Raji (cell line): ENCODE measurements around the gene FMO4.

Experiments used
- POLR2A ChIP-seq: IDR thresholded peaks from 2 replicates; pipeline ENCODE4 v1.6.1; 2011; ENCODE audit warnings: low read depth, low read length, control low read depth; ENCODE audit not compliant: insufficient read depth

The FMO4 gene

GRCh38 chr1:171311771-171312558 lies 2.0 kb upstream of the FMO4 start:
- no peak for TF ChIP-seq POLR2A

GRCh38 chr1:171313319-171313834 lies 606 bp upstream of the FMO4 start:
- TF ChIP-seq POLR2A: no peak

GRCh38 chr1:171329251-171329650 lies 15.3 kb downstream of the FMO4 start:
- TF ChIP-seq POLR2A: no peak

DNA sequence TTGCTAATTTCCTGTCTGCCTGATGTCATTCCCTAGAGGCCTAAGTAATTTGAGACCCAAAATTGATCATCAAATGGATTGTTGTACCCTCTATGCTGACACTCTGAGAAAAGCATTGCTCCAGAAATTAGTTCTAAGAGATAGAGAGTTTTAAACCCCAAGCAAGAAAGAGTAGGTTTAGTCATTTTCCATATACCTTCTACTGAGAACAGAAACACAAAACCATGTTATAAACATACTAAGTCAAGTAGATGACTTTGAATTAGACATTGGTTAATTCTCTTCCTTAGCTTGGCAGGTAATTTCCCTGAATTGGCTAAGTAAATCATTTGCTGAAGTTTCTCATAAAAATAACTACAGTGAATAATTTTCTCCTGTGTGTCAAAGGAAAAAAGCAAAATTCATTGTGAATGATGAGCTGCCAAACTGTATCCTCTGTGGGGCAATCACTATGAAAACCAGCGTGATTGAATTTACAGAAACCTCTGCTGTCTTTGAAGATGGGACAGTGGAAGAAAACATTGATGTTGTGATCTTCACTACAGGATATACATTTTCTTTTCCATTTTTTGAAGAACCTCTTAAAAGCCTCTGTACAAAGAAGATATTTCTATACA lies 20.1 kb downstream of the FMO4 start:
- TF ChIP-seq POLR2A: no peak

DNA sequence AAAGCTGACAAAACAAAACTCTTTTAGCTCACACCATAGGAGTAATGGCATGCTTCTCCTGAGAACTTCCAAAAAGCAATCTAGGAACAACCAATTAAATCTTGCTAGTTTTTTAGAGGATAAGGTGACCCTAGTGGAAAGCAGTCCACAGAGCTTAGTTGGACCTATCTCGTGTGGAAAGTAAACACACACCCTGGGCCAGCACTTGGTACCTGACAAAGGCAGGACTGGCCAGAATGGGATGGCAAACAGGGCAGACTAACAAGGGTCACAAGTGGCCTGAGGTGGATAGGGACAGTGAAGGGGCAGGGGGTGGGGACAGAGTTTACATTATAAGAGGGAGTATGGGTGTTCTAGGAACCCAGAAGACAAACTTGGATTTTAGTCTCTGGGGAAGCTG lies 22.0 kb downstream of the FMO4 start:
- no peak for TF ChIP-seq POLR2A

DNA sequence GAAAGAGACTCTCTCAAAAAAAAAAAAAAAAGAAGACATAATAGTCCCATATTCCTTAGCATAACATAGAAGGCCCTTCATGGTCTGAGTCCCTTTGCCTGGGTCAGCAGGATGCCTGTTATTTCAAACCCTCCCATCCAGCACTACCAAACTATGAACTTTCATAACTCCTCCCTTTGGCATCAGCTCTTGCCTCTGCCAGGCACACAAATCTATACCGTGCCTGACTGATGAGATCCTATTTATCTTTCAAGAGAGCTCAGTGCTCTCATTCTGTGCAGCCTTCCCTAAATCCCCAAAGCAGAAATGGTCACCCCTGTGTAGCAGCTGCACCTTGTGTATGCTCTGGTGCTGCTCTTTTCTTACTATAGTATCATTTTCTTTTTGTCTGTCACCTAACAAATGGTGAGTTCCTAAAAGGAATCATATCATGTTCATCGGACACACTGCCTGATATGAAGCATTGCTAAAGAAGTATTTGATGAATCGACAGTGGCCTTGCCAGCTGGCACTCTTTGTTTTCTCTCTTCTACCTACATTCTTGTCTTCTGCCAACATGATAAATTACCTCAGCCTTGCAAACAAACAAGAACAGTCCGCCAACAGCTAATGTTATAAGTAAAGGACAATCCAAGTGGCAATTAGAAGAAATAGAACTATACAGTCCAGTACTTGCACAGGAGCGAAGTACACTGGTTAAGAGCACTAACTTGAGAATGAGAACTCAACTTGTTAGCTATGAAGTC lies 29.9 kb downstream of the FMO4 start:
- no peak for TF ChIP-seq POLR2A

DNA sequence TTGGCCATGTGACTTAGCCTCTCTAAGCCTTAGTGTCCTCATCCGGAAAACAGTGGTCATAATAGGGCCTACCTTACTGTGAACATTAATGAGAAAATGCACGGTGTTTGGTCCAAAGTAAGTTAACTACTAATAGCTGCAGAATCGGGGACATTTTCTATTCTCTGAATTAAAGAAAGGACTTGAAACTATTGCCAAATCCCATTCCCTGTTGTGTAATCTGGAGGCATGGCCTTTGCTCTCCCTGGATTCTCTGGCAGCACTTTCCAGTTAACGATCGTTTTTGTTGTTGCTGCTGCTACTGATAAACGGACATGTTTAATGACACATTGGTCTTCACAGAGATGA lies 30.5 kb downstream of the FMO4 start:
- no peak for TF ChIP-seq POLR2A

GRCh38 chr1:171345536-171345935 lies 31.6 kb downstream of the FMO4 start:
- no peak for TF ChIP-seq POLR2A

DNA sequence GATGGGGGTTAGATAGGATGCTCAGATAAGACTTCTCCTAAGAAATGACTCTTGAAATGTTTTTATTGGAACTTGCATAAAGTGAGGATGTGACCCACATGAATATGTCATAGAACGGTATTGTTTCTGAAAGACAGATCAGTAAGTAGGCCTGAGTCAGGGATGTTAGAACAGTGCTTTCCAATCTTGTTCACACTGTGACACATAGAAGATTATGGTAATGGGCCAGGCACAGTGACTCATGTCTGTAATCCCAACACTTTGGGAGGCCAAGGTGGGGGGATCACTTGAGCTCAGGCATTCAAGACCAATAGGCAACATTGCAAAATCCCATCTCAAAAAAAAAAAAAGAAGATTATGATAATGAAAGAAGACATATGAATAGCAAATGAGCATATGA lies 32.9 kb downstream of the FMO4 start:
- TF ChIP-seq POLR2A: no peak

DNA sequence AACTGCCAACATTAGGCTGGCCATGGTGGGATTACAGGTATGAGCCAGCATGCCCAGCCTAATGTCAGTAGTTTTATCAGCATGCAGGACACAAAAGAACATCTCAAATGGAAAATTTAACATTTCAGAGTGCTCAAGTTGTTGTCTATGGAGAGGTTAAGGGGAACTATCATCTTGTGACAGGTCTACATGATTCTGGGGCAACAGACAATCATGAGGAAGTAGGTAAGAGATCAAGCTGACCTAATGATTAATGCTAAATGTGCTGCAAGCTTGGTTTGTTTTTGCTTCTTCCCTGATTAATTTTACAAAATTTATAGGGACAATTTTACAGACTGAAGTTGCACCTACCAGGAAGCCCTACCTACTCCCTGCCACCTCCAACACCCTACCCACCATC lies 36.6 kb downstream of the FMO4 start:
- TF ChIP-seq POLR2A: no peak

DNA sequence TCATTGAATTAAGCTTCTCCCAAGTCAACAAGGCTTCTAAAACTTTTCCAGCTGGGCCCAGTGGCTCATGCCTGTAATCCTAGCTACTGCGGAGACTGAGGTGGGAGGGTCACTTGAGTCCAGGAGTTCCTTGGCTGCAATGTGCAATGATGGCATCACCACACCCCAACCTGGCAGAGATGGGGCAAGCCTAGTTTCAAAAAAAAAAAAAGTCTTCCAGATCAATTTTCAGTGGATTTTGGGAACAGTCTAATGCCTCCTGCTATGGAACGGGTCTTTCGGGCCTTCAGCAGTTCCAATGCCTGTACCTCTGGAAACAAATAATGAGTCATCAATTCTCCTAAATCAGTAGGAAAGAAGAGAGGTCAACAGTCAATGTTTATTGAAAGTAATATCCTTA lies 38.0 kb downstream of the FMO4 start:
- TF ChIP-seq POLR2A: no peak

DNA sequence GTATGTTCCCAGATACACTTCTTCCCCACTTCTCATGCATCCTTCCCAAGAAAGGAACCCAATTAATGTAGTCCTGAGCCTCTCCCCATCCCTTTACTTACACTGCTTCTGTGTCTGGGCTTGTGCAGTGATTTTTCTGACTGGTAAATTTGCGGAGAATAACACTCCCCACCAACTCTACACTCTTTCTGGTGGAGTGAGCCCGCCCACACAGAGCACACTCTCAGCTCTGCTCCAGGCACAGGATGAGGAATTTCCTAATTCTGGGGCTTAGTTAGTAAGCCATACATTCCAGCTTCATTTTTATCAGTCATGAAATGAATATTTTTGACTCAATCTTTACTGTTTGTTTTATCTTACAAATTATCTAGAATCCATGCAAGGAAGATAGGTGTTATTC lies 38.6 kb downstream of the FMO4 start:
- no peak for TF ChIP-seq POLR2A

- TF ChIP-seq POLR2A: no peak
These were observed 41.7 kb downstream of the FMO4 start for GRCh38 chr1:171355727-171356126.

GRCh38 chr1:171357179-171357578 lies 43.2 kb downstream of the FMO4 start:
- TF ChIP-seq POLR2A: no peak

DNA sequence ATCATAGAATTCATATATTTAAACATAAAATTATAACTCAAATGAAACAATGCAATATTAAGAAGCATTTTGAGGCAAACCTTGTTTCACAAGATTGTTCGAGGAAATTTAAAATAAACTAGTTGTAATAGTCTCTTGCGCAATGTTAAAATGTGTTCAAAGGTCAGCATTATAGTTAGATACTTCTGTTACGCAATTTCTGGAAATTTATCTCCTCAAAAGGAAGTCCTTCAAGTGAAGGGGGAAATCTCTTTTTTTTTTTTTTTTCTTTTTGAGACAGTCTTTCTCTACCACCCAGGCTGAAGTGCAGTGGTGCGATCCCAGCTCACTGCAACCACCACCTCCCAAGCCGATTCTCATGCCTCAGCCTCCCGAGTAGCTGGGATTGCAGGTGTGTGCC lies 52.1 kb downstream of the FMO4 start:
- no peak for TF ChIP-seq POLR2A

DNA sequence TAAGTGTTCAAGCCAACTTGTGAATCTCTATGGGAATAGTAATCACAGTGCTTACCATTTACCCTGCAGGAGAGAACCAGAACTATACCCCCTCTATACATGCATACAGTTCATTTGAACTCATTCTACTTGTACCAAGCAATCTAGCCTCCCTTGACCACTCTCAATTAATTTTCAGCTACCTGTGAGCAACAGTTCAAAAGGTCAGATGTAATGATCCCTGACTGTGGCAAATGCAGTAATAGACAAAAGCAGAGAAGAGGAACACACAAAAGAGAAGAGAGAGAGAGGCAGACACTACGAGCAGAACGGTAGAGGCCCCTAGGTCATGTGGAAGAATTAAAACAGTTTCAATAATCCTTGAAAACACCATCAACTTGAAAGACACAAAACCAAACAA lies 52.8 kb downstream of the FMO4 start:
- no peak for TF ChIP-seq POLR2A
